Karpas-422 (cell line): Measurements from ENCODE around the gene ESAM. TPM values are rescaled to one million over a fixed set of nuclear protein-coding genes. Genes with fewer than 3 reads are reported as not detected.
A peak's percentile ranks its signal among the peaks of the same experiment; 100 is the strongest.

Experiments
- DNase-seq: peaks from one replicate; pipeline ENCODE4 v3.0.0-alpha.2; 2015
- H2AFZ ChIP-seq: fragments of 200-600 bp; sonication (generic); 2 replicates; pipeline ENCODE4 v1.6.1; 2014; ENCODE audit warnings: antibody characterized with exemption, low read length, mixed read lengths
- H3K27ac ChIP-seq: fragments of 200-600 bp; sonication (generic); 2 replicates; pipeline ENCODE4 v1.5.1; 2014; ENCODE audit warnings: mild to moderate bottlenecking, low read length, moderate library complexity
- H3K27me3 ChIP-seq: fragments of 200-600 bp; sonication (generic); 2 replicates; pipeline ENCODE4 v1.6.1; 2014; ENCODE audit warnings: low read length, mixed read lengths
- H3K36me3 ChIP-seq: fragments of 200-600 bp; sonication (generic); 2 replicates; pipeline ENCODE4 v1.6.1; 2014; ENCODE audit warnings: low read length, mixed read lengths; ENCODE audit not compliant: insufficient read depth
- H3K4me1 ChIP-seq: fragments of 200-600 bp; sonication (generic); 2 replicates; pipeline ENCODE4 v1.6.1; 2014; ENCODE audit warnings: mild to moderate bottlenecking, low read length, mixed read lengths
- H3K4me2 ChIP-seq: fragments of 200-600 bp; sonication (generic); 2 replicates; pipeline ENCODE4 v1.6.1; 2014; ENCODE audit warnings: low read length, low read depth, mild to moderate bottlenecking; ENCODE audit not compliant: poor library complexity, severe bottlenecking
- H3K4me3 ChIP-seq: fragments of 200-600 bp; sonication (generic); 2 replicates; pipeline ENCODE4 v1.5.1; 2014; ENCODE audit warnings: mild to moderate bottlenecking, antibody characterized with exemption, low read length, mixed read lengths
- H3K79me2 ChIP-seq: fragments of 200-600 bp; sonication (generic); 2 replicates; pipeline ENCODE4 v1.6.1; 2014; ENCODE audit warnings: mild to moderate bottlenecking, low read length, mixed read lengths
- H3K9ac ChIP-seq: fragments of 200-600 bp; sonication (generic); 2 replicates; pipeline ENCODE4 v1.6.0; 2014; ENCODE audit warnings: low read length
- H3K9me2 ChIP-seq: fragments of 200-600 bp; sonication (generic), shearing (Covaris generic); replicated peaks from 2 replicates; pipeline ENCODE4 v1.6.0; 2014; ENCODE audit warnings: mild to moderate bottlenecking, low read length, moderate library complexity; ENCODE audit not compliant: insufficient read depth
- H3K9me3 ChIP-seq: fragments of 300-700, 200-600 bp; sonication (generic); 2 replicates; pipeline ENCODE4 v1.6.1; 2014; ENCODE audit warnings: low read length, mixed read lengths
- H4K20me1 ChIP-seq: fragments of 200-600 bp; sonication (generic); 2 replicates; pipeline ENCODE4 v1.6.1; 2014; ENCODE audit warnings: mild to moderate bottlenecking, antibody characterized with exemption, low read length, low read depth; ENCODE audit not compliant: insufficient read depth
- total RNA-seq: library from RNA; depleted of rRNA; stranded (reverse); fragments of >200 nt; shearing (Covaris generic); gene quantifications from 2 replicates; pipeline ENCODE4 v1.2.3, GENCODE V29; 2014; ENCODE audit warnings: low replicate concordance

Gene ESAM
- total RNA-seq, 1 experiment from 2014 or later = not detected

DNA sequence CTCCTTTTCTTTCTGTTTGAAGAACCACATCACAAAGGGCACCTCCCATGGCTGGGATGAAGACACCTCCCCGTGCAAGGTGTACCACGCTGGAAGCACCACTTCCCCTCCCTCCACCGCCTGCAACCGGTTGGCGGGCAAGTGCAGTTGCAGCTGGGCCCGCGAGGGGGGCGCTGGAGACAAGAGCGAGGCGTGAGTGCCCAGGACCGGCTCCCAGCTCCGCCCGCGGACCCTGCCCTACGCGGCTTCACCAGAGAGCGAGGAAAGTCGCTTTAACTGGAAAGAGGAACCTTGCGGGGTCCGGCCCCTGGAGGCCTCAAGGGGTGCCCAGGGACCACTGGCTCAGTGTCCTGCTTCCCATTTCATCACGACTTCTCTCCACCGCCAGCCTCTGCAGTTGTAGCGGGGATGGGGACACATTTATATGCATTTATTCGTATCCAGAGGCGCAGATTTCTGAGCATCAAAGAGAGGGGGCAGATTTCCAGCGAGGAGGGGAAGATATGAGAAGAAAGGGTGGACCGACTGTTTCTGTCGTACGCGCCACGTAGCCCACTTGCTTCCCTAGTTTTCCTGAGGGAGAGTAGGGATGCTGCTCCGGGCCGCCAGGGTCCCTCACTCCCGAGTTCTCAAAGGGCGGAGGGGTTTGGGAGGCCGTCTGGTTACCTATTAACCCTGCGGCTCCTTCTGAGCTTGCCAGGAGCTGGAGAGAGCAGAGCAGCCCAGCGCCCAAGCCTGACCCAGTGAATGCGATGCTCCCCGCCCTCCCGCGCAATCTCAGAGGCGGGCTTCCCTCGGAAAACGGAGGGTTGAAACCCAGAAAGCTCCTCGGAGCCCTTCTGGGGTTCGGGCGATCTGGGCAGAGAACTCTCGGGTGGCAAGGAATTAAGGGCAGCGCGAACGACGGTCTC is 3.5 kb downstream of the ESAM start:
- Histone ChIP-seq H2AFZ (no peak overlapping the region), H3K4me2 (peak overlapping the region; percentile 34), H3K9ac (no peak overlapping the region), H3K4me1 (peaks cover 20% of the 10 kb centered on the region), H3K27ac (no peak overlapping the region), H3K36me3 (no peaks in the 10 kb centered on the region), H4K20me1 (no peaks in the 10 kb centered on the region), H3K9me2 (no peaks in the 10 kb centered on the region), H3K27me3 (no peaks in the 10 kb centered on the region), H3K4me3 (no peak overlapping the region), H3K79me2 (no peaks in the 10 kb centered on the region), H3K9me3 (no peaks in the 10 kb centered on the region)
- peak; percentile 84 for DNase-seq

DNA sequence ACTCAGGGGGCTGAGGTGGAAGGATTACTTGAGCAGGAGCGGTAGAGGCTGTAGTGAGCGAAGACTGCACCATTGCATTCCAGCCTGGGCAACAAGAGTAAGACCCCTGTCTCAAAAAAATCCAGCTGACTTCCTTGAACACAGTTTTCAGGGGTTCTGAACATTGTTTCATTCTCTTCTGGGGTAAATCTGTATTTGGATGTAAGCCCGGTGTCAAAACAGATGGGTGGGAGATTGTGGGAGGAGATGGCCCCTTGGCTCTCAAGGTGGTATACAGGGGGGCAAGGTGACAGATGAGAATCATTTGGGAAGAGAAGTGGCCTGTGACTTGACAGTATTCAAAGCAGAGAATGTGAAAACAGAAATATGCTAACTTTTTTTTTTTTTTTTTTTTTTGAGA is 4.8 kb downstream of the ESAM start:
- Histone ChIP-seq H3K79me2 (no peaks in the 10 kb centered on the region), H3K9ac (no peak overlapping the region)
- no peak for DNase-seq

GRCh38 chr11:124756753-124757227 is 5.3 kb downstream of the ESAM start:
- Histone ChIP-seq H3K79me2 (no peaks in the 10 kb centered on the region), H3K27ac (no peak overlapping the region), H3K27me3 (no peaks in the 10 kb centered on the region), H3K4me2 (no peak overlapping the region), H4K20me1 (no peaks in the 10 kb centered on the region), H3K9me2 (no peaks in the 10 kb centered on the region), H3K4me1 (peaks cover 7% of the 10 kb centered on the region), H3K4me3 (no peak overlapping the region), H3K9ac (no peak overlapping the region), H3K36me3 (no peaks in the 10 kb centered on the region), H3K9me3 (no peaks in the 10 kb centered on the region), H2AFZ (no peak overlapping the region)
- no peak for DNase-seq

More for the DNA sequence above, 4.8 kb downstream of the ESAM start:
- Histone ChIP-seq H3K9me2 (no peaks in the 10 kb centered on the region), H3K36me3 (no peaks in the 10 kb centered on the region), H3K27me3 (no peaks in the 10 kb centered on the region), H3K4me1 (peaks cover 10% of the 10 kb centered on the region), H2AFZ (no peak overlapping the region), H3K9me3 (no peaks in the 10 kb centered on the region), H3K4me2 (no peak overlapping the region), H3K4me3 (no peak overlapping the region), H3K27ac (no peak overlapping the region), H4K20me1 (no peaks in the 10 kb centered on the region)

GRCh38 chr11:124756033-124756752 is 5.9 kb downstream of the ESAM start:
- H3K79me2 ChIP-seq = no peaks in the 10 kb centered on the region
- H3K27me3 ChIP-seq = no peaks in the 10 kb centered on the region
- H3K36me3 ChIP-seq = no peaks in the 10 kb centered on the region
- no peak for DNase-seq
- H3K4me1 ChIP-seq = peaks cover 4% of the 10 kb centered on the region; the same call in 1 of the 2 replicates
- H2AFZ ChIP-seq = no peak overlapping the region
- no peak overlapping the region for H3K4me2 ChIP-seq
- H3K9ac ChIP-seq = no peak overlapping the region
- H3K9me3 ChIP-seq = no peaks in the 10 kb centered on the region
- H3K9me2 ChIP-seq = no peaks in the 10 kb centered on the region
- H4K20me1 ChIP-seq = no peaks in the 10 kb centered on the region
- H3K27ac ChIP-seq = no peak overlapping the region
- H3K4me3 ChIP-seq = no peak overlapping the region

DNA sequence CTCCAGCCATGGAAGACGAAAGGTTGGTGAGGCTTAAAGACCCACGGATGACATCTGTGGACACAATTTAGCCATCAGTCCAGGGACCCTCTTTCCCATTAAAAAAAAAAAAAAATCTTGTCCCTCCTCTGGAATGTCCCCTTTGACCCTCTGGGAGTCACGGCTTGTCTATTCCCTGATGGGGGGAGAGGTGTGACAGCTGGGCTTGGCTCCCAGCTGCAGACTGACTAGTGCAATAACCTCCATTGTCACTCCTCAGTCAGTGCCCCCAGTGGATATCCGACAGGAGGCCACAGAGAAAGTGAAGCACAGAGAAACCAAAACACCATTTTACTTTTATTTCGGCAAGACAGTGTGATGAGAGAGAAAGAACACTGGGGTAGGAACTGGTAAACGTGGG is 7.4 kb downstream of the ESAM start:
- Histone ChIP-seq H3K9me2 (no peaks in the 10 kb centered on the region), H3K4me3 (no peak overlapping the region), H4K20me1 (no peaks in the 10 kb centered on the region), H3K4me1 (peaks cover 4% of the 10 kb centered on the region; the same call in 1 of the 2 replicates), H3K27ac (no peak overlapping the region), H3K4me2 (no peak overlapping the region), H3K36me3 (no peaks in the 10 kb centered on the region), H3K27me3 (no peaks in the 10 kb centered on the region), H3K9me3 (no peaks in the 10 kb centered on the region), H3K9ac (no peak overlapping the region), H2AFZ (no peak overlapping the region), H3K79me2 (no peaks in the 10 kb centered on the region)
- no peak for DNase-seq

GRCh38 chr11:124754309-124754708 is 7.8 kb downstream of the ESAM start:
- H2AFZ ChIP-seq = no peak overlapping the region
- no peaks in the 10 kb centered on the region for H3K9me2 ChIP-seq
- H3K4me3 ChIP-seq = no peak overlapping the region

DNA sequence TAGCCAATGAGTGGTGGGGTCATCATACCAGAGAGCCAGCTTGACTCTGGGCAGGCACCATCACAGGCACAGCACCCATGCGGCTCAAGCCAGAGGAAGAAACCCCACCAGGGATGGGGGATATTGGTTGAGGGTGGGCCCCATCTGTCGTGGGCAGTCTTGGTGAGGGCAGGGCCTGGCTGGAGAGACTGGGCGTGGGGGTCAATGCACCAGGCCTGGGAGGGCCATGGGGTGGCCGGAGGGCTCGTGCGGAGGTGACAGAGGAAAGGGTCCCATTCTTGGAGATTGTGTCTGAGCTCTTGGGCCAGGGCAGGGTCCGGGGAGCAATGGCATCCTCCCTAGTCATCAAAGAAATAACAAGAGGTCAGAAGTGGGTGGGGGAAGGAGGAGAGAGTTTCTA is 8.5 kb downstream of the ESAM start:
- H3K36me3 ChIP-seq = no peaks in the 10 kb centered on the region
- no peaks in the 10 kb centered on the region for H3K79me2 ChIP-seq
- H4K20me1 ChIP-seq = no peaks in the 10 kb centered on the region
- no peaks in the 10 kb centered on the region for H3K27me3 ChIP-seq
- H3K4me2 ChIP-seq = no peak overlapping the region
- H3K9me3 ChIP-seq = no peaks in the 10 kb centered on the region
- no peak overlapping the region for H3K27ac ChIP-seq
- peaks cover 2% of the 10 kb centered on the region; the same call in 1 of the 2 replicates for H3K4me1 ChIP-seq
- no peaks in the 10 kb centered on the region for H3K9me2 ChIP-seq
- DNase-seq = no peak
- H3K4me3 ChIP-seq = no peak overlapping the region
- H2AFZ ChIP-seq = no peak overlapping the region
- H3K9ac ChIP-seq = no peak overlapping the region

More at GRCh38 chr11:124754309-124754708, 7.8 kb downstream of the ESAM start:
- no peaks in the 10 kb centered on the region for H3K9me3 ChIP-seq
- H3K27me3 ChIP-seq = no peaks in the 10 kb centered on the region
- H3K36me3 ChIP-seq = no peaks in the 10 kb centered on the region
- H3K4me2 ChIP-seq = no peak overlapping the region
- no peak overlapping the region for H3K9ac ChIP-seq
- peaks cover 4% of the 10 kb centered on the region; the same call in 1 of the 2 replicates for H3K4me1 ChIP-seq
- no peak overlapping the region for H3K27ac ChIP-seq
- no peaks in the 10 kb centered on the region for H3K79me2 ChIP-seq
- no peak for DNase-seq
- H4K20me1 ChIP-seq = no peaks in the 10 kb centered on the region

DNA sequence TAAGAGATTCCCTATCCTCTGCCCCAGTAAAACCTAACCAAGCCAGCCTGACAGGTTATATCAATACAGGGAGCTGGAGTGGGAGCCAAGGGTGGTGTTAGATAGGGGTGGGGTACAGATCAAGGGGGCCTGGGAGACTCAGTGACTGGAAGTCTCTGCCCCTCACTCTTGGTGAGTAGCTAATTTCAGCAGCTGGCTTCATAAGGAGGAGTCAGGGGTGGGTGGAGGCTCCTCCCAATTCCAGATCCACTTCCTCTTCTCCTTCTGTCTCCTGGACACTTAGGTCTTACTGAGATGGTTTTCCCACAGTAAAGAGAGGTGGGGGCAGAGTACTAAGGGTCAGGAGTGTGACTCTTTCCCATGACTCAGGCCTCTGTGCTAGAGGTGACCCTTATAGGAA is 8.9 kb downstream of the ESAM start:
- Histone ChIP-seq H3K9ac (no peak overlapping the region), H4K20me1 (no peaks in the 10 kb centered on the region), H2AFZ (no peak overlapping the region), H3K27me3 (no peaks in the 10 kb centered on the region), H3K79me2 (no peaks in the 10 kb centered on the region), H3K4me1 (no peaks in the 10 kb centered on the region), H3K9me2 (no peaks in the 10 kb centered on the region), H3K36me3 (no peaks in the 10 kb centered on the region), H3K9me3 (no peaks in the 10 kb centered on the region), H3K27ac (no peak overlapping the region), H3K4me2 (no peak overlapping the region), H3K4me3 (no peak overlapping the region)
- no peak for DNase-seq
